Measurements from ENCODE around the gene BUB3. TPM values are rescaled to one million over a fixed set of nuclear protein-coding genes. Genes with fewer than 3 reads are reported as not detected.

The BUB3 gene
- total RNA-seq, 2 donors from 2014 or later, result 105 to 111 TPM

GRCh38 chr10:123213192-123213591 is 59.0 kb downstream of the BUB3 start:
- peaks cover 7% of the 10 kb centered on the region for H3K36me3 Mint-ChIP-seq (ENCODE audit: low read depth)
- DNase-seq (no peak), ATAC-seq (no peak)
- no peak overlapping the region for H3K4me3 Mint-ChIP-seq
- H3K9me3 ChIP-seq (ENCODE audit: control insufficient read depth, low read length, poor library complexity, severe bottlenecking), result no peaks in the 10 kb centered on the region
- H3K27ac Mint-ChIP-seq, result no peak overlapping the region
- no peaks in the 10 kb centered on the region for H3K27me3 Mint-ChIP-seq
- H3K4me1 Mint-ChIP-seq, result no peaks in the 10 kb centered on the region

Other genes starting within 250 kb of the BUB3 start
- gene FAM24A, start 243.8 kb upstream of the BUB3 start, total RNA-seq, result not detected
- 1 to 10 TPM; 5.7 to 6.8 TPM for gene C10orf88, start 200.2 kb upstream of the BUB3 start, total RNA-seq
- gene PSTK, start 174.0 kb upstream of the BUB3 start, total RNA-seq, result 10 to 100 TPM; 10.3 to 10.5 TPM
- 10 to 100 TPM; 35.7 to 56.1 TPM for gene IKZF5, start 145.6 kb upstream of the BUB3 start, total RNA-seq
- 10 to 100 TPM; 19.8 to 24.0 TPM for gene ACADSB, start 145.4 kb upstream of the BUB3 start, total RNA-seq
- gene HMX3, start 18.4 kb upstream of the BUB3 start, total RNA-seq, result under 1 TPM in 1 of 2 donors, not detected in 1; 0.39 TPM
- not detected for gene HMX2, start 6.3 kb upstream of the BUB3 start, total RNA-seq